CD4-positive, alpha-beta T cell treated with Interleukin-4 for 4 hours (primary cell): Measurements from ENCODE around the gene SCN4A.
"Not testable (repeated sequence)": the region's sequence is repeated elsewhere in the genome, so short reads cannot be mapped to it uniquely, and the experiment has no call there.

Source experiments
- DNase-seq: peaks from one replicate; pipeline ENCODE4 v3.0.0-alpha.2; 2020

Gene SCN4A

GRCh38 chr17:63932721-63933120 lies 40.0 kb downstream of the SCN4A start:
- DNase-seq = no peak

DNA sequence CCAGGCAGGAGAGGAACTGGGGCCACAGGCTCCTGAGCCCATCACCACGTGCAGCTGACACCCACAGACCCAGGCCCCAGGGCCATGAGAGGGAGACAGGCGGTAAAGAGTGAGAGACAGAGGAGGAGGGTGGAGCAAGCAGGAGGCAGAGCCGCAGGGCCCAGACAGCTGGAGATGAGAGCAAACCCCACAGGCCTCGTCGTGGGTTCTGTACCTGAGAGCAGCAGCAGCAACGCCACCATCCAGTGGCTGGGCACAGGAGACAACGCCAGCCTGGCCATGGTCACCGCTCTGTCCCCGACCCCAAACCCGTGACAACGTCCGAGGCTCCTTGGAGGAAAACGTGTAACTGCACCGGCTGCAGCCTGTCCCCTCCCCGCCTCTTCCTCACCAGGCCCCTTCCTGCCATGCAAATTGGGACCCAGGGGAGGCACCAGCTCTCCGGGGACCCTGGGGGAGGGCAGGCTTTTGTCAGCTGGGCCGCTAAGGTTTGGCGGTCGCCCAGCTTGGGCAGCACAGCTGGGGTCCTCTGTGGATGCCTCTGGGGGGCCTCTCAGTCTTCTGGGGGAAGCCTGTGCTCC lies 40.6 kb downstream of the SCN4A start, which contains the start of gene CD79B:
Gene CD79B (minus strand): TSS at position 351 of the 581 bp plus-strand sequence. CDS start 70 bp downstream, at position 281.
- no peak for DNase-seq

DNA sequence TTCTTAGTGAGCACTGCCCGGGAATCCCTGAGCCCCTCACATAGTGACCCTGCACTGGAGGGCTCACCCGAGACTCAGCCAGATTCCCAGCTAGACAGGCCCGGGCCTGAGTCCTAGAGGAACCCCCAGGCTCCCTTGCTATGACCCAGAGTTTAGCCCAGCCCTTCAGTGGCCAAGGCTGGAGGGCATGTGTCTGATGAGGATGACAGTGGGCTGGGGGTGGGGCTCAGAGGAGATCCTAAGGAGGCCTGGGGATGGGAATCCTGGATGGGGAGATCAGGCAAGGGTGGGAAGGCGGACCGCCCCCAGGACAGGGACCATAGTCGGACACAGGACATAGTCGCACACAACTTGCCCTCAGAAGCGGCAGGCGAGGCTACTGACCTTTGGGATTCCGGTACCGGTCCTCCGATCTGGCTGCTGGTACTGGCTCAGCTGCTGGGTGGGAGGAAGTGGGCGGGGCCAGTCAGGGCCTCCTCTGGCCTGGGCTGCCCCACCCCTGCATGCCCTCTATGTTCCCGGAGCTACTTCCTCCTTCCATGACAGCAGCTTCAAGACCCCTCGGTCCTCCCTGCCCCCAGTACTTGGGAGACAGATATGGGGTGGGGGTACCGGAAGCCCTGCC lies 41.7 kb downstream of the SCN4A start:
- DNase-seq = peak; percentile 57

DNA sequence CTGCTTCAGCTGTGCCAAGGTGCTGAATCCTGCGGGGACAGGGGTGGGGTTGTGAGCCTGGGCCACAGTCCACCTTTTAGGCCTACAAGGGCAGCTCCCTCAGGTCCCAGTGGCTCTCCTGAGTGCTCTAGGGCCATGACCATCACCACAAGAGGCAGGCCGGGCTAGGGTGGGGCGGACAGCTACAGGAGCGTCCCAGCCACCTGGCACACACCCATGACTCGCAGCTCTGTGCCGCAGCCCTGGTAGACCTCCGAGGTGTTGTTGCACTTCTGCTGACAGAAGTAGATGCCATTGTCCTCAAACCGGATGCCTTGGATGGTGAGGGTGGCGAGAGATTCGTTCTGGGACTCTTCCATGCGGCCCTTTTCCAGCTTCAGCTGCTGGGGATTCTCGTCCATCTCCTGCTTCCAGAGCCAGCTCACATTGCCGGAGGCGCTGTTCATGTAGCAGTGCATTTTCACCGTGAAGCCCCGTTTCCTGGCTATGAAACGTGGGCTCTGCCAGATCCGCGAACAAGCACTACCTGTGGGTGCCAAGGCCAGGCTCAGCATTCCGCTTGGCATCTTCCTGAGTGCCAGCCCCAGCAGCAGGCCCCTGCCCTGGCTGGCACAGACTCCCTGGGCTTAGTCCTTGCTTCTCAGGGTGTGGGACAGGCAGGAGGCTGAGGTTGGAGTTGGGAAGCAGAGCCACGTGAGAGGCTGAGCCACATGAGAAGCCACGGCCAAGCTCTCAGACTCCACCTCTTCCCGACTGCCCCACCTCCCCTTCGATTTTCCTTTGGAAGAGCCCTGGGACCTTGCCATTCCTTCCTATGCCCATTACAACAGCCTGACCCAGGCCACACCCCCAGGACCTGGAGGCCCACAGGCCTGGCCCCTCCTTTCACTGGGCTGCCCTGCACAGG lies 42.6 kb downstream of the SCN4A start:
- DNase-seq = no peak

DNA sequence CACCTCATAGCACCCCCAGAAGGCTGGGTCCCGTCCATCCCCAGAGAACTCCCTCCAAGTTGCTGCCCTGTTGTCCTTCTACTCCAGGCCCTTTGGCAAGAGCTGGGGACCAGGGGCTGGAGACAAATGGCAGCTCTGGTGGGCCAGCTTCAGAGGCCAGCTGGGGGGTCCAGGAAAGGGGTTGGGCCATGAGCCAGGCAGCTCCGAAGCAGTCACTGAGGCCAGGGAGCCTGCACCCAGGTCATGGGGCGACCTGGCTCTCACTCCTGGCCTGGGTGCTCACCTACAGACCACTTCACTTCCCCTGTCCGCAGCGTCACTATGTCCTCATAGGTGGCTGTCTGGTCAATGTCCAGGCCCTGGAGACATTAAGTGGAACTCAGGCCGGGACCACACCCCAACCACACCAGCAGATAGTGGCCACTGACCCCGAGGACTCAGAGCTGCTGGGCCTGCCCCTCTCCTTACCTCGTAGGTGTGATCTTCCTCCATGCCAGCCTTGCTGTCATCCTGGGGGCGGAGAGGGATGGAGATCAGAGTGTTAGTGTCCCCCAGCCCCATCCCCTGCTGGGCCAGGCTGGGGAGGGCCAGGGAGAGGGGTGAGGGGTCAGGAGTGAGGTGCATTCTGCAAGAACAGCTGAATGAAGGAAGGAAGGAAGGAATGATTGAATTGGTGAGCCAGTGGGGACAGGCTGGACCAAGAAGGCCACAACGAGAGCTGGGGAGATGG lies 43.6 kb downstream of the SCN4A start:
- DNase-seq = no peak

DNA sequence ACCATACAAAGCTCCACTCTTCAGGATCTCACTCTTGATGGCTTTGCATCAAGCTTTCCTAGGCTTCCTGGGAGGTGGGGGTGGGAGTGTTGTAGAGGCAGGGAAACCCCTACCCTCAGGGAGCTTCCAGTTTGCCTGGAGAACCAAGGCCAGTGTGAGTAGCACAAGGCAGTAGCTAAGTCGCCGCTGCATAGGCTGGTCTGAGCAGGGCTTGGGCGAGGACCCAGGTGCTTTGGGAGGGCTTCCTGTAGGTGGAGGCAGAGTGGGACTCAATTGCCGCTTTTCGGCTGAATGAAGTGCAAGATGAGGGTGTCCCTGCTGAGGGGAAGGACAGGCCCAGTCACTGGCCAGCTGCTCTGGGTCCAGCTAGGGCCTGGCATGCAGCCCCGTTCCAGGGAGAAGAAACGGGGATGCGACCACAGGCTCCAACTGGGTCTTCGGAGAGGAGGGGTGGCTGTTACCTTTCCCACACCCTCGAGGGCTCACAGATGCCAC lies 44.5 kb downstream of the SCN4A start:
- no peak for DNase-seq

- no peak for DNase-seq
These were observed 45.1 kb downstream of the SCN4A start for GRCh38 chr17:63927464-63928171.

DNA sequence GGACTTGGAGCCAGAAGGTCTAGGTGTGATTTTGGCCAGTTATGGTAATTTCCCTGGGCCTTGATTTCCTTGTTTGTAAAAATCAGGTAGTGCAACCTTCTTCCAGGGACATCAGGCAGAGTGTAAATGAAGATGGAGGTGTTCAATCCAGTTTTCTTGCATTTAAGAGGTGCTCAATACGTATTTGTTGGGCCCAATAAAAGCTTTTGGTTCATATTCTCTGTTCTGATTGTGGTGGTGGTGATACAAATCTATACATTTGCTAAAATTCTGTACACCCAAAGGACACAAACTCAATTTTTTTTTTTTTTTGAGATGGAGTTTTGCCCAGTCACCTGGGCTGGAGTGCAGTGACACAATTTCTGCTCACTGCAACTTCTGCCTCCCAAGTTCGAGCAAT lies 46.6 kb downstream of the SCN4A start:
- no peak for DNase-seq

DNA sequence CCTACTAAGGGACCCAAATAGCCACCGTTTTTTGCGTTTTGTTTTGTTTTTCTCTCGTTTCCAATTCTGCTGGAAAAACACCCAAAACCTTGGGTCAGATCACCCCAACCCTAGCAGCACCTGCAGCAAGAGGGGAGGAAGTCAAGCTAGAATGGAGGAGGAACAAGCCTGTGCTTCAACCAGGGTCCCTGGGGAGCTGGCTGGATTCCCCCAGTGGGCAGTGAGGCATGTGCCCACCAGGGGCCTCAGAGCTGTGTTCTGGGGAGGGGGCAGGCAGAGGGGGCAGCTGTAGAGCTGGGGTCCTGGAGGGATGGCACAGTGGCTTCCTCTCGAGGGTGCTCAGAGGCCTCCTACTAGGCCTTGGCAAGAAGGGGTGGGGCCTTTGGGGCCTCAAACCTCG lies 47.1 kb downstream of the SCN4A start:
- no peak for DNase-seq

GRCh38 chr17:63922402-63922801 lies 50.3 kb downstream of the SCN4A start:
- DNase-seq = not testable (repeated sequence)

GRCh38 chr17:63920779-63921178 lies 51.9 kb downstream of the SCN4A start:
- DNase-seq = not testable (repeated sequence)

GRCh38 chr17:63920050-63920449 lies 52.7 kb downstream of the SCN4A start:
- DNase-seq = not testable (repeated sequence)

DNA sequence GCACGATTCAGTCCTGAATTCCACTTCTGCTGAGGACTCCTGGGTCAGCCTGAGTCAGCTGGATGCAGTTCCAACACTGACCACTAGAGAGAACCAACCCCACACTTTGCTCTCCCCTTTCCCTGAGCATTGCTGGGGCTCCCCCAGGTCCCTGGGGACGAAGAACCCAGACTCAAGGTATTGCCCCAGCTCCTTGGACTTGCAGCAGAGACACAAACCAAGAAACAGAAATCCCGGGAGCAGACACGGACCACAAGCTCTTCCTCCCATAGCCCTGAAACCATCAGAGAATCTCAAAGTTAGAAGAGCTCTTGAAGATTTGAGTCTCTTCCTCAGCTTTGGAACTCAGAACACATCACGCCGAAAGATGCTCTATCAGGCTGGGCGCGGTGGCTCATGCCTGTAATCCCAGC lies 53.4 kb downstream of the SCN4A start:
- peak; percentile 79 for DNase-seq

GRCh38 chr17:63918789-63919305 lies 53.9 kb downstream of the SCN4A start, which contains the start of gene GH1:
Gene GH1, minus strand, starts transcription at chr17:63918839. Its CDS starts 63 bp downstream, at chr17:63918776.
- DNase-seq = not testable (repeated sequence)

DNA sequence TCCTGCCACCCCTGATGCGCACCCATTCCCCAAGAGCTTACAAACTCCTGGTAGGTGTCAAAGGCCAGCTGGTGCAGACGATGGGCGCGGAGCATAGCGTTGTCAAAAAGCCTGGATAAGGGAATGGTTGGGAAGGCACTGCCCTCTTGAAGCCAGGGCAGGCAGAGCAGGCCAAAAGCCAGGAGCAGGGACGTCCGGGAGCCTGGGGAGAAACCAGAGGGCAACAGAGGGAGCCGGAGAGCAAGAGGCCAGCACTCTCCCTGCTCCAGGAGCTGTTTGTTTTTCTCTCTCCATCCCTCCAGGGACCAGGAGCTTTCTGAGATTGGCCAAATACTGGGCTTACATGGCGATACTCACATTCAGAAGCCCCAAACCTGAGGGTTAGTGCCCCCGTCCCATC lies 54.4 kb downstream of the SCN4A start:
- DNase-seq = no peak

DNA sequence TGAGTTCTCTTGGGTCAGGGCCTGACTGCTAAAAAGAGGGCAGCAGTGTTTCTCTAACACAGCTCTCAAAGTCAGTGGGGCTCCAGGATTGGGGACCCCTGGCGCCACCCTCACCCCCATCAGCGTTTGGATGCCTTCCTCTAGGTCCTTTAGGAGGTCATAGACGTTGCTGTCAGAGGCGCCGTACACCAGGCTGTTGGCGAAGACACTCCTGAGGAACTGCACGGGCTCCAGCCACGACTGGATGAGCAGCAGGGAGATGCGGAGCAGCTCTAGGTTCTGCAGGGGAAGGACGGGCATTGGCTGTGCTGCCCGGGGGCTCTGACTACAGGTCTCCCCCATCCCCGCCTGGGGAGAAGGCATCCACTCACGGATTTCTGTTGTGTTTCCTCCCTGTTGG lies 55.1 kb downstream of the SCN4A start:
- no peak for DNase-seq

DNA sequence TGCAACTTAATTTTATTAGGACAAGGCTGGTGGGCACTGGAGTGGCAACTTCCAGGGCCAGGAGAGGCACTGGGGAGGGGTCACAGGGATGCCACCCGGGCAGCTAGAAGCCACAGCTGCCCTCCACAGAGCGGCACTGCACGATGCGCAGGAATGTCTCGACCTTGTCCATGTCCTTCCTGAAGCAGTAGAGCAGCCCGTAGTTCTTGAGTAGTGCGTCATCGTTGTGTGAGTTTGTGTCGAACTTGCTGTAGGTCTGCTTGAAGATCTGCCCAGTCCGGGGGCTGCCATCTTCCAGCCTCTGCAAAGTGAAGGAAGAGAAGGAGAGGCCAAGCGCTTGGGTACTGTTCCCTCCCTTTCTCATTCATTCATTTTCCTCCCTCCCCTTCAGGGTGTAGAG lies 55.5 kb downstream of the SCN4A start:
- DNase-seq = not testable (repeated sequence)

DNA sequence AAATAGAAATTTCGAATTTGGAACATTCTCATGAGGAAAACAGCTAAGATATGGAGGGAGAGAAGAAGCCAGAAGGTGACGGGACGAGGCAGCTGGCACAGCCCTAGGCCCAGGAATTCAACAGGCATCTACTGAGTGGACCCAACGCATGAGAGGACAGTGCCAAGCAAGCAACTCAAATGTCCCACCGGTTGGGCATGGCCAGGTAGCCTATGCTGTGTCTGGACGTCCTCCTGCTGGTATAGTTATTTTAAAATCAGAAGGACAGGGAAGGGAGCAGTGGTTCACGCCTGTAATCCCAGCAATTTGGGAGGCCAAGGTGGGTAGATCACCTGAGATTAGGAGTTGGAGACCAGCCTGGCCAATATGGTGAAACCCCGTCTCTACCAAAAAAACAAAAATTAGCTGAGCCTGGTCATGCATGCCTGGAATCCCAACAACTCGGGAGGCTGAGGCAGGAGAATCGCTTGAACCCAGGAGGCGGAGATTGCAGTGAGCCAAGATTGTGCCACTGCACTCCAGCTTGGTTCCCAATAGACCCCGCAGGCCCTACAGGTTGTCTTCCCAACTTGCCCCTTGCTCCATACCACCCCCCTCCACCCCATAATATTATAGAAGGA lies 56.0 kb downstream of the SCN4A start:
- DNase-seq = no peak

DNA sequence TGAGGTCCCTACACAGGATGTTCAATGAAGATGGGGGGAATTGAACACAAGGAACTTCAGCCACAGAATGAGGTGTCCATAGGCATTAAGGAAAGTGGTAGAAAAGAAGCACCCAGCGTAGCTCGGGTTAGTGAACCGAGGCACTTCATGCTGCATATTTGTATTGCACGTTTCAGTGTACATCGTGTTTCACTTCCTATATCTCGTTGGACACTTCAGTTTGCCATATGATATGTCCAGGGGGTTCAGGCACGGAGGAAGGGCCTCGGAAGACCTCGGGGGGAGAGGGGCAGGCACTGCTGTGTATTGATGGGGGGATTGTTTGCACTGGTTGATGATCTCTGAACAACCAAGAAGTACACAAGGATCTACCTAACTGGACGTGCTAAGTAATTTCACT lies 57.0 kb downstream of the SCN4A start:
- DNase-seq = not testable (repeated sequence)

- no peak for DNase-seq
These were observed 58.2 kb downstream of the SCN4A start for GRCh38 chr17:63914471-63914870.

- peak; percentile 51 for DNase-seq
These were observed 61.0 kb downstream of the SCN4A start for GRCh38 chr17:63911657-63912100.
